HG03354 (cell line): ENCODE measurements around the gene SPCS3.
"Not testable (repeated sequence)": the region's sequence is repeated elsewhere in the genome, so short reads cannot be mapped to it uniquely, and the experiment has no call there.

Experiments
- ATAC-seq: cut with Tn5 transposase; IDR thresholded peaks from one replicate; pipeline ENCODE4 v1.9.1; 2021; ENCODE audit warnings: mild to moderate bottlenecking; ENCODE audit not compliant: unreplicated experiment, poor library complexity, severe bottlenecking

SPCS3 gene

GRCh38 chr4:176340871-176341685, 21.3 kb downstream of the SPCS3 start:
- peak; percentile 74 for ATAC-seq

- no peak for ATAC-seq
Measured at GRCh38 chr4:176342384-176342783, 22.6 kb downstream of the SPCS3 start.

GRCh38 chr4:176343286-176343685, 23.5 kb downstream of the SPCS3 start:
- ATAC-seq = no peak

GRCh38 chr4:176345346-176345745, 25.6 kb downstream of the SPCS3 start:
- ATAC-seq = not testable (repeated sequence)

GRCh38 chr4:176346836-176347235, 27.1 kb downstream of the SPCS3 start:
- not testable (repeated sequence) for ATAC-seq

GRCh38 chr4:176350671-176351070, 30.9 kb downstream of the SPCS3 start:
- ATAC-seq = no peak

- ATAC-seq = no peak
Measured at GRCh38 chr4:176354884-176355283, 35.1 kb downstream of the SPCS3 start.

GRCh38 chr4:176357359-176358082, 37.8 kb downstream of the SPCS3 start:
- peak; percentile 97 for ATAC-seq

- no peak for ATAC-seq
Measured at GRCh38 chr4:176358083-176358469, 38.3 kb downstream of the SPCS3 start.

GRCh38 chr4:176359590-176359989, 39.8 kb downstream of the SPCS3 start:
- no peak for ATAC-seq

- ATAC-seq = no peak
Measured at GRCh38 chr4:176360446-176360845, 40.7 kb downstream of the SPCS3 start.

- ATAC-seq = peak; percentile 80
Measured at GRCh38 chr4:176363072-176363471, 43.3 kb downstream of the SPCS3 start.

- no peak for ATAC-seq
Measured at GRCh38 chr4:176367771-176368465, 48.2 kb downstream of the SPCS3 start.

- no peak for ATAC-seq
Measured at GRCh38 chr4:176376032-176376614, 56.4 kb downstream of the SPCS3 start.

- peak; percentile 90 for ATAC-seq
Measured at GRCh38 chr4:176377780-176378179, 58.0 kb downstream of the SPCS3 start.

- ATAC-seq = no peak
Measured at GRCh38 chr4:176380352-176381157, 60.8 kb downstream of the SPCS3 start.
